GM13976 (cell line): ENCODE data around the gene ANKMY1.

Experiments used
- DNase-seq: peaks from one replicate; pipeline ENCODE4 v3.0.0; 2012; ENCODE audit warnings: low spot score
- in situ Hi-C: fragments of 300-500 bp; cut with MboI; formaldehyde crosslinking; loops from one replicate; pipeline ENCODE4 v1.12.0; 2022; ENCODE audit warnings: low sequenced_read_pairs, mixed read lengths, inconsistent platforms; ENCODE audit not compliant: unreplicated experiment
- TF ChIP-seq, protein P1 (sequence below): IDR thresholded peaks from 2 replicates; pipeline ENCODE4 v1.5.1; 2012; ENCODE audit warnings: borderline replicate concordance, mild to moderate bottlenecking; ENCODE audit not compliant: insufficient read depth; ENCODE audit errors: extremely low read depth, missing control alignments, control extremely low read depth

The ANKMY1 gene

DNA sequence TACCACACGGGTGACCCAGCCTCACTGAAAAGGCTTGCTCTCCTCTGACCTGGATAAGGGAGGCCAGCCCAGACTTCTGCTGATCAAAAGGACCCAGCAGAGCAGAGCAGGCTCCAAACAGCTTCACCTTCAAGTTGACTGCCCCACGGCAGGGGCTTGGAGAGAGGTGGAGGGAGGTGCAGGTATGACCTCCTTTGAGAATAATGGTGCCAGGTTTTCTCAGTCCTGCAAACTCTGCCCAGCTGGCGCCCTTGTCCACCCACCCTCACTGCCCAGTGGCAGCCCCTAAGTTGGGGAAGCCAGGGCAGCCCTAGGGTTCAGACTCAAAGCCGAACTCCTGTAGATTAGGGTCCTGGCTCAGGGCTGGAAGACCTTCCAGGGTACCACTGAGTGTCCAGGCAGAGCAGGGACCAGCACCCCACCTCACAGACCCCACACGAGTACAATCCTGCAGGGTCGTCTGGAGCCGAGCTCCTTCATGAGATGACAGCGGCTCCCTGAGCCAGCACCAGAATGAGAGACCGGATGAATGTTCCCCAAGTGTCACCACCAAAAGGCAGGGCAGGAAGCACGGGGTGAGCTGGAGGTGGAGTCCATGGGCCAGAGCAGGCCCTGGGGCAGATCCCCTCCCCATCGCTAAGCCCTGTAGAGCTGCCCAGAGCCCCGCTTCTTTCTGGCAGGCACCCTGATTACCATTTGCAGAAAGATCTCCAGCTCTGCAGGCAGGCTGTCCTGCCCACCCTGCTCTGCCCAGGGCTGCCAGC lies 125.9 kb downstream of the ANKMY1 start:
- TF ChIP-seq, protein P1, sequence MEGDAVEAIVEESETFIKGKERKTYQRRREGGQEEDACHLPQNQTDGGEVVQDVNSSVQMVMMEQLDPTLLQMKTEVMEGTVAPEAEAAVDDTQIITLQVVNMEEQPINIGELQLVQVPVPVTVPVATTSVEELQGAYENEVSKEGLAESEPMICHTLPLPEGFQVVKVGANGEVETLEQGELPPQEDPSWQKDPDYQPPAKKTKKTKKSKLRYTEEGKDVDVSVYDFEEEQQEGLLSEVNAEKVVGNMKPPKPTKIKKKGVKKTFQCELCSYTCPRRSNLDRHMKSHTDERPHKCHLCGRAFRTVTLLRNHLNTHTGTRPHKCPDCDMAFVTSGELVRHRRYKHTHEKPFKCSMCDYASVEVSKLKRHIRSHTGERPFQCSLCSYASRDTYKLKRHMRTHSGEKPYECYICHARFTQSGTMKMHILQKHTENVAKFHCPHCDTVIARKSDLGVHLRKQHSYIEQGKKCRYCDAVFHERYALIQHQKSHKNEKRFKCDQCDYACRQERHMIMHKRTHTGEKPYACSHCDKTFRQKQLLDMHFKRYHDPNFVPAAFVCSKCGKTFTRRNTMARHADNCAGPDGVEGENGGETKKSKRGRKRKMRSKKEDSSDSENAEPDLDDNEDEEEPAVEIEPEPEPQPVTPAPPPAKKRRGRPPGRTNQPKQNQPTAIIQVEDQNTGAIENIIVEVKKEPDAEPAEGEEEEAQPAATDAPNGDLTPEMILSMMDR, result no peak
- no peak for DNase-seq
- in situ Hi-C loops, result loop anchor here (25.0 kb wide), 2 partner anchors 195 to 270 kb away; no protein-coding TSS in a partner anchor

DNA sequence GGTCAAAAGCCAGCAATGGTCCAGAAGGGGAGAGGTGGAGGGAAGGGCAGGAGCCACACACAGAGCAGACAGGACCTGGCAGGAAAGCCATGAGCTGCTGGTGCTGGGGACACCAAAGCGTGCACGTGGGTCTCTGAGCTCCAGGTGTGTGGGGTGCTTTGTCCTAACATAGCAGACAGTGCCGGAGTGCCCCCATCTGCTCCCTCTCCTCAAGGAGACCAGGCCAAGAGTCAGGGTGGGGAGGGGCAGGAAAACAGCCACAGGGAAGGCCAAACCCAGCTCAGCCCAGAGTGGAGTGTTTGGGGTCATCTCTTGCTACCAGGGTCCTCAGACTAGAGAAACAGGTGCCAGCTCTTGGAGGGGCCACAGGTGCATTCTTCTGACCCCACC lies 126.5 kb downstream of the ANKMY1 start:
- in situ Hi-C loops, result loop anchor here (25.0 kb wide), 2 partner anchors 194 to 269 kb away; no protein-coding TSS in a partner anchor
- DNase-seq, result no peak
- TF ChIP-seq, protein P1, result no peak

DNA sequence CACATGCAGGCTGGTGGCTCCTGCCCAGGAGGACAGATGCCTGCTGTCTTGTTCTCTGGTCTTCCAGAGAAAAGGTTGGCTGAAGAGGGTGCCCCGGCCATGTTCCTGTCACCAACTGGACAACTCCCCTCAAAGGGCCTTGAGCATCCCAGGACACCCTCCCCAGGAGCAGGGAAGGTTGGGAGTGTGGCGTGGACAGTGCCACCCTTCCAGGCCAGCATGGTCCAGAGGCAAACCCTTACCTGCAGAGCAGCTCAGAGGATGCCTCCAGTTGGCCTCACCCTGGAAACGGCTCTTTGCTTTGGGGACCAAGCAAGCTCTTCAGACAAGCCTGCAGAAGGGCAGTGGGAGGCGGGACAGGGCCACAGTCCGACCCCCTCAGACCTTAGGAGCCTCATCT lies 127.2 kb downstream of the ANKMY1 start:
- in situ Hi-C loops, result loop anchor here (25.0 kb wide), 2 partner anchors 193 to 268 kb away; no protein-coding TSS in a partner anchor
- DNase-seq, result no peak
- TF ChIP-seq, protein P1, result no peak

DNA sequence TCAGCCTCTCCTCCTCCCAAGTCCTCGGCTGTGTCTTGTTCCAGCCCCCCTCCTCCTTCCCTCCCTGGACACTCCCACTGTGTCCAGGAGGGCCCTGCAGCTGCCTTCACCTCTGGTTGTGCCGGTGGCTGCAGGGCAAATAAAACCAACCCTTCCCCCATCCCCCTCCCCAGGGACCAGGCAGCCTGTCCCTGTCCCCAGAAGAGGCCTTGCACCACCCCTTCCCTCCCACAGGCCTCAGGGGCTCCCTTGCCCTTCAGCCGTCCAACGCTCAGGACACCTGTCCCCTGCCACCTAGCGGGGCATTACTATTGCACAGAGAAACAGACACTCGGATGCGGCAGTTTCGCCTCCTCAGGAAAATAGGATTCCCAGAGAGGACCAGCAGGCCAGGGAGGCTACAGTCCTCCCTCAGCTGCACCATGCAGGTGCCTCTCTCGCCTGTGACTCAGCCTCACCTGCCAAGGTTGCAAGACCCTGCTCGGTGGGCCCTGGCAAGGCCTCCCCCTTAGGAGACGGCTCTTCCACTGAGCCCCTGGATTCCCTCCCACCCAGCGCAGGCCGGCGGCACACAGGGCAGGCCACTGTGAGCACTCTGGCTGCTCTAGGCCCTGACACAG lies 127.8 kb downstream of the ANKMY1 start:
- in situ Hi-C loops, result loop anchor here (25.0 kb wide), 2 partner anchors 193 to 268 kb away; no protein-coding TSS in a partner anchor
- no peak for DNase-seq
- TF ChIP-seq, protein P1, result no peak
